Putamen (tissue), 1 donor: ENCODE data around the gene YY1.
"Not testable (repeated sequence)": the region's sequence is repeated elsewhere in the genome, so short reads cannot be mapped to it uniquely, and the experiment has no call there.

Source experiments
- DNase-seq: peaks from one replicate; pipeline ENCODE4 v3.0.0-alpha.2; 2016; ENCODE audit warnings: low spot score

YY1 gene

DNA sequence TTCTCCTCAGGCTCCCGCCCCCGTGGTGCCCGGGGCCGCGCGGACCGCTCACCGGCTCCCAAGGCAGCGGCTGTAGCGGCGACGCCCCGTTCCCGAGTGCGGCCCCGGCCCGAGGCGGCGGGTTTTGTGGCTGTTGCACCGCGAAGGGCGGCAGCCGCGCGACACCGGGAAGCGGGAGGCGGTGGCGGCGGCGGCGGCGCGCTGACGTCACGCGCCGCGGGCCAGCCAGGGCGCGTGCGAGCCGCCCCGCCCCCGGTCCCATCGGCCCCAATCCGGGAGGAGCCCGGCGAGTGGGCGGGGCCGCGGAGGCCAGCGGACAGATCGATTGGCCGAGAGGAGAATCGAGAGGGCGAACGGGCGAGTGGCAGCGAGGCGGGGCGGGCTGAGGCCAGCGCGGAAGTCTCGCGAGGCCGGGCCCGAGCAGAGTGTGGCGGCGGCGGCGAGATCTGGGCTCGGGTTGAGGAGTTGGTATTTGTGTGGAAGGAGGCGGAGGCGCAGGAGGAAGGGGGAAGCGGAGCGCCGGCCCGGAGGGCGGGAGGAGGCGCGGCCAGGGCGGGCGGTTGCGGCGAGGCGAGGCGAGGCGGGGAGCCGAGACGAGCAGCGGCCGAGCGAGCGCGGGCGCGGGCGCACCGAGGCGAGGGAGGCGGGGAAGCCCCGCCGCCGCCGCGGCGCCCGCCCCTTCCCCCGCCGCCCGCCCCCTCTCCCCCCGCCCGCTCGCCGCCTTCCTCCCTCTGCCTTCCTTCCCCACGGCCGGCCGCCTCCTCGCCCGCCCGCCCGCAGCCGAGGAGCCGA is at the start of gene YY1:
Gene YY1, plus strand, starts transcription at position 726 of the 792 bp plus-strand sequence. CDS start 101 bp downstream, outside the sequence.
- DNase-seq = peak; percentile 97

DNA sequence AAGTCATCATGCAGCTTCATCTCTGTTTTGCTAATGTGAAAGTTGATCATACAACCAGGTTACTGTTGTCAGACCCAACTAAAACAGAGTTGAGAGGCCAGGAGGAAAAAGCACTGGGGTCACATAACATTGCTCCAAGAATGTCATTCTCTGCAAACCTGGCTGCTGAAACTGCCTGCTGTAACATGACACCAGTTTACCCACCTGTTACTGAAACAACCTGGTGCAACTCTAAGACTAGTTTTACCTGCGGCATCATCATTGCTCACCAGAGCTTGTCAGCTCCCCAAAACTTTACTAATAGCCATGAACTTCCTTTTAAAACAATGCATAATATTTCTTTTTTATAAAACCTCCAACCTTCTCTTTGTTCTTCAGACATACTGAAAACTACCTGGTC is 48.8 kb upstream of the YY1 start:
- no peak for DNase-seq

GRCh38 chr14:100191584-100192249 is 47.2 kb upstream of the YY1 start:
- no peak for DNase-seq

GRCh38 chr14:100192250-100192671 is 46.7 kb upstream of the YY1 start:
- no peak for DNase-seq

DNA sequence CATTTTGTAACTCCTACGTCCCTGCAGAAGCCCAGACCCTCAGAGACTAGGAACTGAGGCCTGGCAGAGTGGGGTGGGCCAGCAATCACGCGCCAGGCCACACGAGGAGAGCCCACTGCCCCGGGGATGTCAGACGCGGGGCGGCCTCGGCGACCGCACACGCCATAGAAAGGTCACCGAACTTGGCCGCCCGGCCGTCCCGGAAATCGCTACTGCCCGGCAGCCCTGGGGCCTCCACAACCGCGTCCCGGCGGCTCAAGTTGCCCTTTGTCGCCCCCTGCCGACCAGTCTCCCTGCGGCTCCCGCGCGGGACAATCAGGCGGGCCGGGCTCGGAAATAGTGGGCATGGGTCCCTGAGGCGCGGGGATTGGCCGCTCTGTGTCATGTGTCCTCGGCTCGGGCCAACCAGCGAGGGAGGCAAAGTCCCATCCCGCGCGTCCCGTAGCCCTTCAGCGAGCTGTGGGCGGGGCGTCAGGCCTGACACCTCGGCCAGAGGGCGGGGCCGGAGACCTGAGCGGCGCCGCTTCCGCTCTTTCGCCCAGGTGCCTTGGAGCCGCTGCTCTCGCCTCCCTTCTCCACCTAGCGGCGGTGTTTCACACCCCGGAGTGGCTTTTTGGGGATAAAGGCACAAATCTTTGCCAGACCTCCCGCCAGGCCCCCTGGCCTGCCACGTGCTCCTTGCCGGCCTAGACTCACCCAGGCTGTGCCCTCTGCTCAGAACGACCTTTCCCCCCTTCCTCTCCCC is 46.1 kb upstream of the YY1 start:
- peak; percentile 95 for DNase-seq

GRCh38 chr14:100193417-100194357 is 45.3 kb upstream of the YY1 start:
- DNase-seq = peak; percentile 63

DNA sequence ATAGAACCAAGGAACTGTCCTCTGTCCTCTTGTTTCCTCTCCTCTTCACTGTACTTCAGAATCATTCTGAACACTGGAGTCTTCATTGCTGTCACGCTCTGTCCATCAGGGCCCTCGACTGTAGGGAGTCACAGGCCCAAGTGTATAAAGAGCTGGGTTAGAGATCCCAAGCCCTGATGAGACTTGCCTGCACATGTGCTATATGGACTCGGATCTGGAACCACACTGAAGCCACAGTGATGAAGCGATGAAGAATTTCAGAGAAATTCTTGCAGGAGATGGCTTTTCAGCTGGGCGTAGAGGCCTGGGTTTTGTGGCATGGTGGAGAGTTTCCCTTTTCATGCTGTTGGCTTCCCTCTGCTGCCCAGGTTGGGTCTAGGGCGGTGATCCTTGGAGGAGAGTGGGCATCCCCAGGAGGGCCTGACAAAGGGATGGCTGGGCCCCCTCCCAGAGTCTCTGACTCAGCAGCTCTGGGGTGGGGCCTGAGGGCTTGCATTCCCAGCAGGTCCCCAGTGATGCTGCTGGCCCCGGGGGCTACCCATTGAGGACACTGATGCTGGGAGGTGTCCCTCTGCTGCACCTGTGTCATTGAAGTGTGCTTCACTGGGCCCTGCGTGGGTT is 39.6 kb upstream of the YY1 start:
- no peak for DNase-seq

GRCh38 chr14:100200311-100200710 is 38.6 kb upstream of the YY1 start:
- DNase-seq = no peak

- DNase-seq = no peak
These were observed 37.2 kb upstream of the YY1 start for GRCh38 chr14:100201701-100202100.

- no peak for DNase-seq
These were observed 36.2 kb upstream of the YY1 start for GRCh38 chr14:100202712-100203111.

GRCh38 chr14:100203146-100203545 is 35.8 kb upstream of the YY1 start:
- no peak for DNase-seq

- no peak for DNase-seq
These were observed 34.7 kb upstream of the YY1 start for GRCh38 chr14:100203962-100204834.

DNA sequence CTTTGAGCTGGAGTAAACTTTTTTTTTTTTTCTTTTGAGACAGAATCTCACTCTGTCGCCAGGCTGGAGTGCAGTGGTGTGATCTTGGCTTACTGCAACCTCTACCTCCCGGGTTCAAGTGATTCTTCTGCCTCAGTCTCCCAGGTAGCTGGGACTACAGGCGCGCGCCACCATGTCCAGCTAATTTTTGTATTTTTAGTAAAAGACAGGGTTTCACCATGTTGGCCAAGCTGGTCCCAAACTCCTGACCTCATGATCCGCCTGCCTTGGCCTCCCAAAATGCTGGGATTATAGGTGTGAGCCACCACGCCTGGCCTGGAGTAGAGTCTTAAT is 34.1 kb upstream of the YY1 start:
- DNase-seq = not testable (repeated sequence)

- not testable (repeated sequence) for DNase-seq
These were observed 31.4 kb upstream of the YY1 start for GRCh38 chr14:100207588-100207987.

DNA sequence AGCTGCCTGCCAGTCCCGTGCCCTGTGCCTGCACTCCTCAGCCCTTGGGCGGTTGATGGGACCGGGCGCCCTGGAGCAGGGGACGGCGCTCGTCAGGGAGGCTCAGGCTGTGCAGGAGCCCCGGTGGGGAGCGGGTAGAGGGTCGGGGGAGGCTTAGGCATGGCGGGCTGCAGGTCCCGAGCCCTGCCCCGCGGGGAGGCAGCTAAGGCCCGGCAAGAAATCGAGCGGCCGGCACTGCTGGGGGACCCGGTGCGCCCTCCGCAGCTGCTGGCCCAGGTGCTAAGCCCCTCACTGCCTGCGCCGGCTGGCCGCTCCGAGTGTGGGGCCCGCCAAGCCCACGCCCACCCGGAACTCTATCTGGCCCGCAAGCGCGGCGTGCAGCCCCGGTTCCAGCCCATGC is 30.8 kb upstream of the YY1 start:
- not testable (repeated sequence) for DNase-seq

DNA sequence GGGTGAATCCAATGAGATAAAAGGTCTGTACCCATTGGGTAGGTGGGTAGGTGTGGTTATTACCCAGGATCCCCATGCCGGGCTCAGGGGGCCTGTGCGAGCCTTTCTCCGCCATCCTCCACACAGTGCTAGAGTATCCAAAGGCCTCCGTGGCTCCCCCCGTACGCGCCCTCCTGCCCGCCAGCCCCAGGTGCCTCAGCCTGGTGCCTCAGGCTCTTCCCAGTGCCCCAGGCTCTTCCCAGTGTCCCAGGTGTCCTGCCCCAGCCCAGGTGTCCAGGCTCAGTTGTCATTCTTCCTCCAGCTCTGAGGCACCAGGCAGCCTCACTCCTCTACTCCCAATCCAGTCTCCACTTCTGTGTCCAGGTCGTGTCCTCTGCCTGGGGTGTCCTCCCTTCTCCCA is 27.6 kb upstream of the YY1 start:
- DNase-seq = no peak

GRCh38 chr14:100211893-100212292 is 27.1 kb upstream of the YY1 start:
- no peak for DNase-seq

GRCh38 chr14:100212476-100213333 is 26.2 kb upstream of the YY1 start:
- DNase-seq = no peak

DNA sequence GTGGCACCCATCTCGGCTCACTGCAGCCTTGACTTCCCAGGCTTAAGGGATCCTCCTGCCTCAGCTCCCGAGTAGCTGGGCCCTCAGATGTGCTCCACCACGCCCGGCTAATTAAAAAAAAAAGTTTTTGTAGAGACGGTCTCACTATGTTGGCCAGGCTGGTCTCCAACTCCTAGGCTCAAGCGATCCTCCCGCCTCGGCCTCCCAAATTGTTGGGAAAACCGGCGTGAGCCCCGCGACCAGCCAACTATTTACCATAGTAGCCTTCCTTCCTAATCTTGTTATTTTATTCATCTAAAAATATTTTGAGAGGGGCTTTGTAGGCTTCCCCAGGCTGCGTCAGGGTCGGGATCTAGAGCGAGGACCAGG is 25.4 kb upstream of the YY1 start:
- DNase-seq = no peak
